Endothelial cell of umbilical vein (primary cell): ENCODE results near the gene FANCE. TPM values are rescaled to one million over a fixed set of nuclear protein-coding genes. Genes with fewer than 3 reads are reported as not detected.
"Not testable (repeated sequence)": the region's sequence is repeated elsewhere in the genome, so short reads cannot be mapped to it uniquely, and the experiment has no call there.

Source experiments
- BruUV-seq: library from RNA; stranded (reverse); fragments of 400-500 nt; replicated peaks from 2 replicates; lab custom pipeline; 2021; lab: Mats Ljungman, UMichigan
- CTCF ChIA-PET: fragments of 300-600, 350-600 bp; sonication (Branson Sonifier 250); formaldehyde crosslinking; loops from one replicate; lab custom pipeline; 2021; ENCODE audit warnings: antibody characterized with exemption, inconsistent platforms; lab: Charles Lee
- POLR2A ChIA-PET: fragments of 300-600, 350-600 bp; sonication (Branson Sonifier 250); formaldehyde crosslinking; loops from one replicate; lab custom pipeline; 2021; ENCODE audit warnings: antibody characterized with exemption, inconsistent platforms; lab: Charles Lee
- DNase-seq: peaks from one replicate; pipeline ENCODE4 v3.0.0-alpha.2; 2011; ENCODE audit warnings: low read depth, low spot score
- FAIRE-seq: peaks from 2 replicates; lab custom pipeline; 2011; peaks lifted over from hg19 to GRCh38; lab: Jason Lieb, UNC
- H2AFZ ChIP-seq: 2 replicates; pipeline ENCODE4 v1.6.0; 2012; ENCODE audit warnings: low read depth, low read length, control low read depth, inconsistent platforms
- H3K27ac ChIP-seq: 2 replicates; pipeline ENCODE4 v1.5.1; 2011; ENCODE audit warnings: low read depth, mild to moderate bottlenecking, control low read depth, low read length, moderate library complexity; ENCODE audit not compliant: insufficient read depth
- H3K27me3 ChIP-seq, 2 experiments: 2 replicates each; pipeline versions ENCODE4 v1.6.0 to v1.6.1; 2011; ENCODE audit warnings: low read length in 2 of 2, mixed read lengths in 1 of 2; ENCODE audit not compliant: control insufficient read depth in 2 of 2, insufficient read depth in 2 of 2
- H3K36me3 ChIP-seq, 2 experiments: 2 replicates in 1 of 2; 3 replicates in 1 of 2; pipeline ENCODE4 v1.5.1; 2011; ENCODE audit warnings: low read length in 2 of 2, mild to moderate bottlenecking in 1 of 2, moderate library complexity in 1 of 2; ENCODE audit not compliant: control insufficient read depth in 2 of 2, insufficient read depth in 2 of 2; ENCODE audit errors: extremely low read depth in 1 of 2
- H3K4me1 ChIP-seq: 3 replicates; pipeline ENCODE4 v1.5.1; 2011; ENCODE audit warnings: mild to moderate bottlenecking, low read length; ENCODE audit not compliant: control insufficient read depth, insufficient read depth; ENCODE audit errors: extremely low read depth
- H3K4me2 ChIP-seq: 2 replicates; pipeline ENCODE4 v1.6.1; 2011; ENCODE audit warnings: low read length, control low read depth, mixed read lengths; ENCODE audit not compliant: insufficient read depth
- H3K4me3 ChIP-seq, 3 experiments: fragments of 200-600 bp in 1 of 3; sonication (generic), shearing (Covaris generic) in 1 of 3; replicated peaks in 1 of 3; 2 replicates each; pipeline ENCODE4 v1.5.1; 2011 to 2016; ENCODE audit warnings: control low read depth in 3 of 3, low read length in 3 of 3, mild to moderate bottlenecking in 2 of 3, inconsistent platforms in 1 of 3, low read depth in 1 of 3, moderate library complexity in 1 of 3; ENCODE audit not compliant: insufficient read depth in 1 of 3
- H3K79me2 ChIP-seq: 2 replicates; pipeline ENCODE4 v1.6.0; 2012; ENCODE audit warnings: low read length, inconsistent platforms; ENCODE audit not compliant: control insufficient read depth, insufficient read depth
- H3K9ac ChIP-seq: replicated peaks from 2 replicates; pipeline ENCODE3; 2011; ENCODE audit warnings: low read length, control low read depth; ENCODE audit not compliant: insufficient read depth; ENCODE audit errors: extremely low read depth
- H3K9me1 ChIP-seq: replicated peaks from 3 replicates; pipeline ENCODE4 v1.6.0; 2011; ENCODE audit warnings: mild to moderate bottlenecking, low read length; ENCODE audit not compliant: control insufficient read depth, insufficient read depth; ENCODE audit errors: extremely low read depth
- H3K9me3 ChIP-seq: replicated peaks from 2 replicates; pipeline ENCODE4 v1.5.1; 2012; ENCODE audit warnings: low read length, inconsistent platforms; ENCODE audit not compliant: control insufficient read depth, insufficient read depth
- H4K20me1 ChIP-seq: replicated peaks from 2 replicates; pipeline ENCODE3; 2011; ENCODE audit warnings: mild to moderate bottlenecking, low read length; ENCODE audit not compliant: control insufficient read depth, insufficient read depth; ENCODE audit errors: extremely low read depth
- EZH2 ChIP-seq: IDR thresholded peaks from 2 replicates; pipeline ENCODE4 v1.6.1; 2012; ENCODE audit warnings: borderline replicate concordance, low read depth, mild to moderate bottlenecking, moderate library complexity, low read length, inconsistent platforms; ENCODE audit not compliant: severe bottlenecking
- FOS ChIP-seq: IDR thresholded peaks from 2 replicates; pipeline ENCODE4 v1.6.1; 2011; ENCODE audit warnings: mild to moderate bottlenecking, low read length, moderate library complexity, borderline replicate concordance; ENCODE audit not compliant: insufficient read depth
- GATA2 ChIP-seq: IDR thresholded peaks from 2 replicates; pipeline ENCODE4 v1.7.0; 2011; ENCODE audit warnings: low read depth, mild to moderate bottlenecking, moderate library complexity, mixed read lengths, low read length; ENCODE audit not compliant: insufficient read length, insufficient read depth
- JUN ChIP-seq: IDR thresholded peaks from 2 replicates; pipeline ENCODE4 v1.6.1; 2011; ENCODE audit warnings: borderline replicate concordance, low read depth; ENCODE audit not compliant: insufficient read length, insufficient read depth
- MYC ChIP-seq: IDR thresholded peaks from one replicate; pipeline ENCODE4 v1.6.1; 2011; ENCODE audit warnings: mild to moderate bottlenecking, low read depth, low read length
- POLR2A ChIP-seq: IDR thresholded peaks from 2 replicates; pipeline ENCODE4 v1.6.1; 2012; ENCODE audit warnings: low read depth, mild to moderate bottlenecking, control low read depth, low read length
- POLR2AphosphoS5 ChIP-seq: IDR thresholded peaks from 2 replicates; pipeline ENCODE4 v1.6.1; 2012; ENCODE audit warnings: low read depth, mild to moderate bottlenecking, control low read depth, low read length, moderate library complexity; ENCODE audit not compliant: insufficient read depth
- dilution Hi-C: fragments of 300-500 bp; cut with MboI; formaldehyde crosslinking; loops from one replicate; pipeline ENCODE4 v1.15.0; 2019; ENCODE audit warnings: low sequenced_read_pairs; ENCODE audit not compliant: extremely low pct_ligation_motif_present
- intact Hi-C: fragments of 100-400 bp; cut with micrococcal nuclease; formaldehyde crosslinking; loops from one replicate; pipeline ENCODE4 v1.10.0; 2022
- polyA plus RNA-seq, 4 experiments: library from polyadenylated mRNA; depleted of rRNA in 3 of 4; stranded (reverse) in 3 of 4; unstranded in 1 of 4; fragments of >200 nt; gene quantifications; 2 replicates each; pipeline versions ENCODE4 v1.2.1 to v1.2.3, GENCODE V29; 2011 to 2012; ENCODE audit warnings: missing spikeins in 1 of 4
- total RNA-seq: library from RNA; stranded (reverse); gene quantifications from 2 replicates; pipeline ENCODE4 v1.2.3, GENCODE V29; 2021
- TF ChIP-seq, protein P1 (sequence below), 2 donors: IDR thresholded peaks; 1 replicate in 1 of 2; 2 replicates in 1 of 2; pipeline ENCODE4 v1.5.1; 2011; ENCODE audit warnings: low read length in 2 of 2, mild to moderate bottlenecking in 2 of 2, moderate library complexity in 2 of 2, control low read depth in 1 of 2, inconsistent platforms in 1 of 2, low read depth in 1 of 2; ENCODE audit not compliant: insufficient read depth in 1 of 2; ENCODE audit errors: extremely low read depth in 1 of 2
- TF ChIP-seq, protein P2 (sequence below): IDR thresholded peaks from 2 replicates; pipeline ENCODE4 v1.6.1; 2011; ENCODE audit not compliant: insufficient read depth, insufficient read length

FANCE gene
- total and polyA plus RNA-seq, 2 donors (not counting 3 experiments of a cell fraction or from before 2014, with no cell fraction given), result 9.1 to 12.7 TPM

DNA sequence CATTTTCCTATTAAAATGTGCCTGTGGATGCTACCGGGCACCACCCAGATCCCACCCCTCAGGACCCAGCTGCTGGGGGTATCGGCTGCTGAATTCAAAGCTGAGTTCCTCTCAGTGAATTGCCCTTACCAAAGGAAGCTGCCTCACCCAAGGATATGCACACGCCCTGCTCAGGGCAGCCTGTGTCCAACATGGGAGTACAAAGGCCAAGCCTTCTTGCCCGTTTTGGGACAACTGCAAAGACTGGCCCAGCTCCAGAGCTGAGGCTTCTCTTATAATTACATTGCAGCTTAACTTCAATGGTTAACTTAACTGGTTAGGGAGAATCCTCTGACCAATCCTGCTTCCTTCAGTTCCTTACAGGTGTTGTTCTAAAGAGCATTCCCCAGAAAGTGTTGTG lies 19.8 kb upstream of the FANCE start:
- Histone ChIP-seq H3K9me1 (no peaks in the 10 kb centered on the region), H3K27me3 (no peaks in the 10 kb centered on the region), H3K36me3 (no peaks in the 10 kb centered on the region), H3K27ac (no peak overlapping the region), H2AFZ (no peak overlapping the region), H3K9ac (no peak overlapping the region), H4K20me1 (no peaks in the 10 kb centered on the region), H3K4me2 (no peak overlapping the region), H3K79me2 (no peaks in the 10 kb centered on the region), H3K4me1 (peaks cover 18% of the 10 kb centered on the region), H3K9me3 (peaks cover 2% of the 10 kb centered on the region), H3K4me3 (no peak overlapping the region)
- intact Hi-C loops, result no loop called here
- TF ChIP-seq POLR2AphosphoS5 (no peak), EZH2 (no peak), MYC (no peak), GATA2 (no peak), FOS (no peak), JUN (no peak), POLR2A (no peak)
- TF ChIP-seq, protein P1, sequence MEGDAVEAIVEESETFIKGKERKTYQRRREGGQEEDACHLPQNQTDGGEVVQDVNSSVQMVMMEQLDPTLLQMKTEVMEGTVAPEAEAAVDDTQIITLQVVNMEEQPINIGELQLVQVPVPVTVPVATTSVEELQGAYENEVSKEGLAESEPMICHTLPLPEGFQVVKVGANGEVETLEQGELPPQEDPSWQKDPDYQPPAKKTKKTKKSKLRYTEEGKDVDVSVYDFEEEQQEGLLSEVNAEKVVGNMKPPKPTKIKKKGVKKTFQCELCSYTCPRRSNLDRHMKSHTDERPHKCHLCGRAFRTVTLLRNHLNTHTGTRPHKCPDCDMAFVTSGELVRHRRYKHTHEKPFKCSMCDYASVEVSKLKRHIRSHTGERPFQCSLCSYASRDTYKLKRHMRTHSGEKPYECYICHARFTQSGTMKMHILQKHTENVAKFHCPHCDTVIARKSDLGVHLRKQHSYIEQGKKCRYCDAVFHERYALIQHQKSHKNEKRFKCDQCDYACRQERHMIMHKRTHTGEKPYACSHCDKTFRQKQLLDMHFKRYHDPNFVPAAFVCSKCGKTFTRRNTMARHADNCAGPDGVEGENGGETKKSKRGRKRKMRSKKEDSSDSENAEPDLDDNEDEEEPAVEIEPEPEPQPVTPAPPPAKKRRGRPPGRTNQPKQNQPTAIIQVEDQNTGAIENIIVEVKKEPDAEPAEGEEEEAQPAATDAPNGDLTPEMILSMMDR (IDR thresholded peaks at IDR 0.05; ENCODE audit: extremely low read depth in 1 of 2, insufficient read depth in 1 of 2, low read depth in 1 of 2, low read length in 2 of 2), result no peak
- TF ChIP-seq, protein P2, sequence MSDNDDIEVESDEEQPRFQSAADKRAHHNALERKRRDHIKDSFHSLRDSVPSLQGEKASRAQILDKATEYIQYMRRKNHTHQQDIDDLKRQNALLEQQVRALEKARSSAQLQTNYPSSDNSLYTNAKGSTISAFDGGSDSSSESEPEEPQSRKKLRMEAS, result no peak
- CTCF ChIA-PET, result interaction anchor here (0.8 to 5.8 kb wide), 4 partner anchors 9 to 17 kb away, joined by 3 to 29 read pairs (median 4); no protein-coding TSS in a partner anchor
- POLR2A ChIA-PET, result no interaction called here
- no peak for DNase-seq
- no peak for FAIRE-seq
- BruUV-seq, result no TSS peak
- dilution Hi-C loops, result no loop called here

DNA sequence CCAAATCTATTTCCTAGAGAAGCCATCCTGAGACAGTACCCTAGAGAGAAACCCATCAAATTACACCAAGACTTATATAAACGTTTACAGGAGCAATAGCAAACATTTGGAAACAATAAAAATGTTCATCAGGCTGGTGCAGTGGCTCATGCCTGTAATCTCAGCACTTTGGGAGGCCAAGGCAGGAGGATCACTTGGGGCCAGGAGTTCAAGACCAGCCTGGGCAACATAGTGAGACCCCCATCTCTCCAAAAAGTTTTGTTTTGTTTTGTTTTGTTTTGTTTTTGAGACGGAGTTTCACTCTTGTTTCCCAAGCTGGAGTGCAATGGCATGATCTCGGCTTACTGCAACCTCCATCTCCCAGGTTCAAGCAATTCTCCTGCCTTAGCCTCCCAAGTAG lies 19.4 kb upstream of the FANCE start:
- DNase-seq, H3K4me3 ChIP-seq, H3K9me3 ChIP-seq, BruUV-seq, H3K79me2 ChIP-seq, POLR2A ChIA-PET, H3K9me1 ChIP-seq, H2AFZ ChIP-seq, dilution Hi-C loops, intact Hi-C loops, H3K36me3 ChIP-seq, H3K27me3 ChIP-seq, H4K20me1 ChIP-seq, H3K27ac ChIP-seq, H3K9ac ChIP-seq, H3K4me2 ChIP-seq, FAIRE-seq: not testable (repeated sequence)
- H3K4me1 ChIP-seq, result peaks cover 13% of the 10 kb centered on the region
- CTCF ChIA-PET, result interaction anchor here (0.8 to 5.8 kb wide), 4 partner anchors 9 to 17 kb away, joined by 3 to 29 read pairs (median 4); no protein-coding TSS in a partner anchor
